Left lobe of liver (tissue), 2 donors: ENCODE measurements around the gene PLA1A. TPM values are rescaled to one million over a fixed set of nuclear protein-coding genes. Genes with fewer than 3 reads are reported as not detected.

ENCODE experiments used
- ATAC-seq: fragments of 200-7000 bp; cut with Tn5 transposase; one replicate; pipeline ENCODE4 v1.9.1; 2020; ENCODE audit warnings: mild to moderate bottlenecking, moderate library complexity
- DNase-seq: peaks from one replicate; pipeline ENCODE4 v3.0.0-alpha.2; 2020; ENCODE audit warnings: low spot score
- total RNA-seq: library from RNA; stranded (reverse); gene quantifications from one replicate; pipeline ENCODE4 v1.2.1, GENCODE V29; 2021
- donor health status: DM: no; HTN: no; CAD: no; lungs with moderate emphysema.
- donor health status: DM: no; HTN: yes; CAD: no.

The PLA1A gene
- total RNA-seq, 1 donor from 2014 or later = 13.5 TPM

DNA sequence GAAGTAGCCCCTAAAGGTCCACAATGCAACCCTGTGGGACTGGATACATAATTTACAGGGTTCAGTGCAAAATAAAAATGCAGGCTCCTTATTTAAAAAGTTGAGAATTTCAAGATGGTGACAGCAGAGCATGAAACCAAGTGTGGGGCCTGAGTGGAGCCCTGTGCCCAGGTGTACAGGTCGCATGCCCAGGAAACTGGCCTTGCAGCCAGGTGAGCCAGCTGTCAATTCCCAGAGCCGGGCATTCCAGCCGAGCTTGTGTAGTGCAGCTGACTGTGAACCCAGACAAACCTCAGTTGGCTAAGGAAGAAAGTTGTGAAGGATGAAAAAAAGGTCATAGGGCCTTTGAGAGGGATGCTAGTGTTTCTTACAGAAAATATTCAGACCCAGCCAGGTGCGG is 35.1 kb downstream of the PLA1A start:
- DNase-seq (no peak), ATAC-seq (no peak)

DNA sequence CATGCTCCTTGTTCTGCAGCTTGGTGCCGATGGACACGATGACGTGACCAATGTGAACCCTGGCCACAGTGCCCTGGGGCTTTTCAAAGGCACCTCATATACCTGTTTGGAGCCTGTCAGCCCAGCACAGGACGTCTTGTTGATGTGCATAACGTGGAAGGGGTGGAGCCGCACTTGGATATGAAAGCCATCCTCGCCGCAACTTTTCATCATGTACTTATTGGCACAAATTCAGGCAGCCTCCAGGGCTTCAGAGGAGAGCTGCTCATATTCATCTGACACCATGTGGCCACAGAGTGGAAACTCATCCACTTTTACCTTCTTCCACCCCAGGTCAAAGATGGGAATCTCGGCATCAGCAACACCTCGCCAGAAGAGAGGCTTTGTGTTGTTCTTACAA is 38.0 kb downstream of the PLA1A start:
- ATAC-seq (no peak), DNase-seq (no peak)

DNA sequence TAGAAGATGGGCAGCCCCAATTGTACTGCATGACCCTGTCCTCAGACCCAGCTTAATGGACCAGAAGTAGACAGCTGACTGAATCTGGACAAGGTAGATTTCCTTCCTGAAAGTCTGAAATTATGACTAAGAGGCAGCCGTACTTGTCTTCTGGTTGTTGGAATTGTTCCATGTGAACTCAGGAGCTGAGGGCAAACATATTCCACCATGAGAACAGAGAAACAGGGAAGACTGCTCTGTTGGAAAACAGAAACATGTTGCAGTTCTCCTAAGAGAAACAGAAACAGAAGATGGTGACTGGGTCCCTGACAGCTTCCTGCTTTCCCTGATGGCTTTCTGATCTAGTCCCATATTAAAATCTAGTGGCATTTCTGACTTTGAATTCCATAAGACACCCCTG is 38.6 kb downstream of the PLA1A start:
- ATAC-seq (no peak), DNase-seq (no peak)

DNA sequence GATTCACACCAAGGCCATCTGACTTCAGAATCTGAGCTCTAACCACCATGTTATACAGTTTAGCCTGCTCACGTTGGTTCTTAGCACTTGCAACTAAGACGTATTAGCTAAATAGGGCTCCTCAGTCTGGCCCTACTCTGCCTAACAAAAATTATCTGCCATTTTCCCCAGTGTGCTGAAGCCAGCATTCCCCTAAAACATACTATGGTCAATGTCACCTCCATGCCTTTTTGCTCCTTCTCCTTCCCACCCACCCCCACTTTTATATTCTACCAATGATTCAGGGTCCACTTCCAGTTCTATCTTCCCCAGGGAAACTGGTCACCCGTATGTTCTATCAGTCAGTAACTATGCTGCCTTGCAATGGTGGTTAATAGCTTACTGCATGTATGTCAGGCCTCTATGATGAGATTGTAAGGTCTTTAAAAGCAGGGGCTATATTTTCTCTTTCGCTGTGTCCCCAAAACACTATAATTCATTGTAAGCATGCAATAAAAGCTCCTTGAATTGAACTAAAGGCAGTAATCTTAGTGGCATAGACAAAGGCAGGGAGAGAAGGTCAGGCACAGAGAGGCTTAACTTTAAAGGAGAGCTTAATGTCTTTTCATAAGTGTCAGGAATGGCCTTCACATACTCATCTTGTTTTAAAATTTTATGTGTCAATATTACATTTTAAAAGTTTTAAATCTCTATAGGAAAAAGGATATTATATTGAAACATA is 39.4 kb downstream of the PLA1A start:
- DNase-seq = no peak

DNA sequence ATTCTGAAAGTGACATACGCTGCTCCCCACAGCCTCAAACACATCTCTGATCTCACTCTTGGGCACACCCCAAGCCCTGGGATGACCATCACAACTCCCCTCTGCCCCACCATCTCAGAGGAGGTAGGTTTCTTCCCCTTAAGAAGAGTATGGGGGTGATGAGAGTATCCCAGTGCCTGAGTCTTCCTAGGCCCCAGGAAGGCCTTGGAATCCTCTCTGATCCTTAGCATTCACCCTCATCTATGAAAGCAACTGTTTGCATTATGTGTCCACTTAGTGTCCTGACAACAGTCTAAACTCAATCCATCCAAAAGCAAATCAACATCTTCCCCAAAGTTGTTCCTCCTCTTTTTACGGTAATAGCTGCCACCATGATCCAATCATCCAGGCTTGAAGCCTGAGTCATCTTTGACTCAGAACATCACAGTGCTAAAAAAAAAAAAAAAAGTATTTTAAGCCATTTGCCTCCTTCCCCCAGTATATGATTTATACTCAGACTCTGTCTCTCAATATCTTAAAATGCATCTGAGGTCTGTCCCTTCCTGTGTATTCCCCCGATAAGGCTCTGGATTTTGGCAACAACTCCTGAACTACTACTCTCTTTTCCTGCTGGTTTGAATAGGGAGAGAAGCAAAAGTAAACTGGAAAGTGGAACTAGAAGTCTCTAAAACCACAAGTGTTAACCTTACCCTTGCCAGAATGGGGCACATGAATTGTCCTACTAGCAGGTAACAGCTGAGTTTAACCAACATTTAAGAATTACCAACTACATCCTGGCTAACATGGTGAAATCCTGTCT is 40.2 kb downstream of the PLA1A start:
- DNase-seq = no peak
- ATAC-seq = no peak

More for the DNA sequence above, 39.4 kb downstream of the PLA1A start:
- no peak for ATAC-seq

DNA sequence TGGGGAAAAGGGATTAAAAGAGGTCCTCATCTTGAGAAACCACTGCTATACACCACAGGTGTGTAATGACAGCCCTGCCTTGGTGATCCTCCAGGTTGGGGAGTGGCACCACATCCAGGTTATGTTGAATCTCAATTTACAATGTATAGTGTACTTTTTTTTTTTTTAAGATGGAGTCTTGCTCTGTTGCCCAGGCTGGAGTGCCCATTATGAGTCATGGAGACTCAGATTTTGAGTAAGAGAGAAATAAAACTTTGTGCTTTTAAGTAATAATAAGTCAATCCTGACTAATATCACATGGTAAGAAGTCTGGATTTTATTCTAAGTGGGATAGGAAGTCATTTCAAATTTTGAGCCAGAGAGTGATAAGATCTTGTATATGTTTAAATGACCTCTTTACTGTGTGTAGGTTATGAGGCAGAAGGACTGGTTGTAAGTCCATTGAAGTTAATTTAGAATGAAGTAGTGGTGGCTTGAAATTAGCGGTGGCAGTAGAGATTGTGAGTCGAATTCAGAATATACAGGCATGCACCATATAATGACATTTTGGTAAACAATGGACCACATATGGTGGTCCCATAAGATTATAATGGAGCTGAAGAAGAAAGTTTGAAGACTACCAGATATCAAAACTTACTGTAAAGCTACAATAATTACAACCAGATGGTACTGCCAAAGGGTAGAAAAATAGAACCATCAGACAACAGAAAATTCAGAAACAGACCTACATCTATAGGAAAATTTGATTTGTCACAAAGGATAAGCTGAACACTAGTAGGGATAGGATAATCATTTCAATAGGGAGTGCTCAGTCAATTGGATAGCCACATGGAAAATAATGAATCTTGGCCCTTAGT is 42.0 kb downstream of the PLA1A start:
- DNase-seq = no peak
- no peak for ATAC-seq

DNA sequence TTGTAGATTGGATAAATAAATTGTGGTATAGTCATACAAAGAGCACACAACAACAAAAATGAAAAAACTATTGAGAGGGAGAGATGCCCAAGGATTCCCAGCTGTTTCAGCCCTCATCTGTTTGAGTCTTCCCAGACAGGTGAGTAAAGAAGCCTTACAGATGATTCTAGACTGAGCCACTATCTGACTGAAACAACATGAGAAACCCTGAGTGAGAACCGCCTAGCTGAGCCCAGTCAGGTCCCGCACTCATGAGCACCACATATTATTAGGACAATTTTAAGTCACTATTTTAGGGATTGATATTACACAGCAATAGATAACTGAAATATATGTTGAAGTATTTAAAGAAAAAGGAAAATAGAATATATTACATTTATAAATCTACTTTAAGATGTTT is 43.7 kb downstream of the PLA1A start:
- no peak for ATAC-seq
- no peak for DNase-seq

DNA sequence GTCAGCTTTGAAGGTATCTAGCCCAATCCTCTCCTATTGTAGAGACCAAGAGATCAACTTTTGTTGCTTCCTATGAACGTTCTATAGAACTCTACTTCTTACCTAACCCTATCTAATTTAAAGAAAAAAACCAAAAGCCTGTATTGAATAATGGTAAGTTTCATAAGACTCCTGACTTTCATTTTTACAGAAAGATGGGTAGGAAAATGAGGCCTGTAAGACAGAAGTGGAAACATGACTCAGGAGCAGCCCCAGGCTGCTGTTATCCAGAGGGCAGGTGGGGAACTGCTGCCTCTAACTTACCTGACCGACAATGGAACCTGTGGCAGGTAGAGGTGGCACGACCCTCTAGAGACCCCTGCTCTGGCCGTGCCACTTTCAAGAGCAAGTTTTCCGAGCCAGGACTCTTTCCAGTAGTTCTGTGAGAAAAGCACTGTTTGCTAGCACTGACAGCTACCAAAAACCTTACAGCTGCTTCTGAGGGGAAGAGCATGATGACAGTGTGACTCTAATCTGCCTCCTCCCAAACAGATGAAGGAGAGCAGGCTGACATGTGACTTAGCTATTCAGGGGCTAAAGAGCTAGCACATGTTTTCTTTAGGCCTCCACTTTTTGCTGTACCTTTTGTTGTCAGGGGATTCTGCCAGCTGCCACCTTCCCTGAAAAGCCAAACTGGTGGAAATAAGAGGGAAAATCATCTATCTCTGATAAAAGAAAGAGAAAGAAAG is 45.2 kb downstream of the PLA1A start:
- no peak for ATAC-seq
- DNase-seq = no peak

DNA sequence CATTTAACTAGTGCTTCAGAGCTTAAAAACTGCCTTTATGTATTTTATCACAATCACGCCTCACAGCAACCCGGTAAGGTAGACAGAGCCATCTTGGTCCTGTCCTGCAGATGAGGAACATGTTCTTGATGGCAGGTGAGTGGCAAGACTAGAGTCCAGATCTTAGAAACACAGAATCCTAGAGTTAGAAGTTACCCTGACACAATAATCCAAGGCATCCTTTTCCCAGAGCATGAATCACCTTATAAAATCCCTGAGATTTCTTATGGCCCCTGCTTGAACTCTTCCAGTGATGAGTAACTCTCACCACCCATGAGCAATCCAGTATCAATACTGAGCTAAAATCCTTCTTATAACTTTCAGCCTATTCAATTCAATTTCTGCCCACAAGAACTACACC is 45.8 kb downstream of the PLA1A start:
- no peak for ATAC-seq
- DNase-seq = no peak

DNA sequence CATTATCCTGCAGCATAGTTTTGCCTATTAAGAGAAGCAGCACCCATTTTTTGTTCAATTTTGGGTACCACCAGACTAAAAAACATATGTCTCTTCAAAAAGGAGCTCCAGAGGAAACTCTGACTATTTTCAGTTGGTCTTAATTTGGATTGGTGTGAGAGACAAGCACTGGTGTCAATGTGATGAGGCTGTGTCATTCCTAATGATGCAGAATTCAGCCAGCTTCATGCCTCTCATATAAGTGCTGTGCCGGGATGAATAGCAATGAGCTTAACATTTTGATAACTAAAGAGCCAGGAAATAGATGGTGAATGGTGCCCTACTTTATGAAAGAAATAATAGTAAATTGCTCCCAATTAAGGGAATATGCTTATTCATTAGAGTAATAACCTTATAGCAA is 46.8 kb downstream of the PLA1A start:
- ATAC-seq (no peak), DNase-seq (no peak)

DNA sequence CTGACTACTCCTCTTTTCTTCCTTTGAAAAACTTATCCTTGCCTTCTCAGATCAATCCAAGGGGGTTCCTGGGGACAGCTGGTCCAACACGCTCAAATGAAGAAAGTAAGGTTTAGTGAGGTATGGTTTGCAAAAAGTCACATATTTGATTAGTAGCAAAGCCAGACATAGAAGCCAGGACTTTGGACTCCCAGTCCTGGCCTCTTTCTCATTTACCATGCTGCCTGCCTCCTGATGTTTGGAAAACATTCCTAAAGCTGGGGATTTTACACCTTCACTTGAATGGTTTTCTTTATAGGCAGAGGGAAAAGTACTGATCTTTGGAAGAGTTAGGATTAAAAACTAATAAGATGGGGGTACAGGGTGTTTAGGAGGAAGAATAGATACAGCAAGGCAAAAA is 48.1 kb downstream of the PLA1A start:
- no peak for DNase-seq
- ATAC-seq = peak; percentile 98

DNA sequence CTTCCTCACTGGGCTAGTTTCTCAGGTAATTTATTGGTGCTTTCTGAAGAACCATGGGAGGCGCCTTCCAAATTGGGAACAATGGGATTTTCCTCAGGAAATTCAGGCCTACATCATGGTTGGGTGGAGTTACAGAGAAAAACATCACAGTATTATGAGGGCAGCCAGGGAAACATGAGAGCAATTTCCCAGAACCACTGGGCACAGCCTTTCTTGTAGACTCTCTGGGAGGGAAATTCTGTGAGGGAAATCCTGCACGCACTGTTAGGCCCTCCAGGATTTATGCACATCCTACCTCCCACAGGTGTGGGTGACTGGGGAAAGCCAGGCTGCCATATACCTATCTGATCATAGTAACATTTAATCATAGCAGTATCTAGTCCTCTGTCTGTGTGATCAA is 49.5 kb downstream of the PLA1A start:
- ATAC-seq (peak; percentile 10), DNase-seq (no peak)

DNA sequence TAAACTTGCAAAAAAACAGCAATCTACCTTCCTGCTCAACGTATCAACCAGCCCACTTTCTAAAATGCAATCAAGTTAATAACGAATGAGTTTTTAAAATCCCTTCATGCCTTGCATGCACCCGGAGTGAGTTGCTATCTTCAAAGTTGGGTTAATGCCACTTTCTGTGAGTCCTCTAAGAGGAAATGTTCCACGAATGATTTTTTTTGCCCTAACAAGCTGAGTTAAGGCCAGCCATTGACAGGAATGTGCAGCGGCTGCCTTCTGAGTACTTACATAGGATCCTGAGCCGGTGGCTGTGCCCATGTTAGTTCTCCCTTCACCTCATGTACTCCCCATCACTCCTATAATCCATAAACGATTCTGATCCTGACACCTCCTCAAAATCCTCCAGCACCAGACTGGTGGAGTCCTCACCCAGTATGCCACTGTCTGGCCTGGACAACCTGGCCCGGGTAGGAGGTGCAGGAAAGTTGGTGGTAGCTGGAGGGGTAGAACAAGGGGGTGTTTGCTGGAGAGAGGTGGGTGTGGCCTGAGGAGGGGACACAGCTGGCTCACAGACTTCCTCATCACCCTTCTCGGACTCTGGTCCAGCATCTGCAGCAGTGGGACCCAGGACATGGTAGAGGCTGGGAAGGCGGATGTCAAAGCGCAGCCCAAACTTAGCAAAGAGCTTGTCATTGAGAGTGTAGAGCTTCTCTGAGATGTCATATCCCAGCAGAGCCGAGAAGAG is 50.3 kb downstream of the PLA1A start:
- ATAC-seq (no peak), DNase-seq (no peak)

DNA sequence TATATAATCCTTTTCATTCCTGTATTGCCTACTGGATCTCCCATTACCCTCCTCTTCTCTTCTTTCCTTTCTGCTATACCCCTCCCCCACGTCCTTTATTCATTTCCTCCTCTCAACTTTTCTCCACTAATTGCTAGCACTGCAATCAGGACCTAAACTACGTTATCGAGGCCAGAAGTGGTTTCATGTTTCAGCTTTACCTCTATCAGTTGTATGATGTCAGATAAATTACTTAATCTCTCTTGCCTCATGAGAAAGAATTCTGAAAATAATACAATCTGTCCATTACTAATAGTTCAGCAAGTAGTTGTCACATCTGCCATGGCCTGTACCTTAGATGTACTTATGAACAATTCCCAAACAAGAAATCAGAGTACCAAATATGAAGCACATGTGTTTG is 52.1 kb downstream of the PLA1A start:
- no peak for ATAC-seq
- no peak for DNase-seq

DNA sequence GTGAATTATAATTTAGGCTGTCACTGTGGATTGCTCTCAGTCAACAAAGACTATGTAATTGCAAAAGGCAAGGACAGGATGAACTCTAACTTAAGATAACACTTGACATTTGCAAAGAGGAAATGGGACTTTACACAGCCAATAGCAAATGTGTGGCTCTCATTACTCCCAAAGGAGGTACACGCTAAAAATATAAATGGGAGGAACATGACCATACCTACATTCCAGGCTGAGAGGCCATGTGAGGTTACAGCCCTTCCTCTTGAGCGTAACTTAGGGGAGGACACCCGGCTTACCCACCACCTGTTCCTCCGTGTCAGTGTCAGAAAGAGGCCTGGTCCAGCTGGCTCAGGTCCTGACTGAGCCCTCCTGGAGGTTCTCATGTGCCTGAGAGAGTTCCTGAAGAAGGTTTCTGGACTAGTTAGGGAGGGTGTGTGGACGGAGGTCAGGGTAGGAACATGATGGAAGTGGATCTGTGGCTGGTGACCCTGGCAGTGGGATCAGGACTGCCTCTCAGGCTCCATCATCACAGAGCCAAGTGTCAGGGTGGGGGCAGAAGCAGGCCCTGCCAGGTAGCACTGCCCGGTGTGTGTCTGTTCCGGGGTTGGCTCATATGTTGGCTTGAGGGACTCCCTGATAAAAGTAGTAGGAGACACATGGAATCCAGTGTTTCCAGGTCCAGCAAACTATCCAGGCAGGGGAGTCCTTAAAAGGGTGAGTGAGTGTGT is 54.8 kb downstream of the PLA1A start:
- ATAC-seq = peak; percentile 39
- DNase-seq = no peak

DNA sequence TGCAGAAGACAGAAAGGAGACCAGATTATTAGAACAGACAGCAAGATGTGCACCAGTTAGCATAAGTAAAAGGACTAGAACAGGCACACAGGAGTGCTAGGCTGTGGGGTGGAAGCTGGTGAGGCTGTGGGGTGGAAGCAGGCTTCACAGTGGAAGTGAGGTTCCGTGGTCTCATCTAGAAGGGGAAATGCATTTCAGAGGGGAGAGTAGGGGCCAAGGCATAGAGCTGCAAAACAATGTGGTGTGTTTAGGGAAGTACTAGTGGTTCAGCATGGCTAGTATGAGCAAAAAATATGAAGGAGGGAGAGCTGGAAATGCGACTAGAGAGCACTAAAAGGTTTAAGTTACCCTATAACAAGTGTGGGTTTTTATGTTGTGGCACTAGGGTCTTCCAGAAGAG is 56.2 kb downstream of the PLA1A start:
- ATAC-seq (peak; percentile 20), DNase-seq (no peak)

DNA sequence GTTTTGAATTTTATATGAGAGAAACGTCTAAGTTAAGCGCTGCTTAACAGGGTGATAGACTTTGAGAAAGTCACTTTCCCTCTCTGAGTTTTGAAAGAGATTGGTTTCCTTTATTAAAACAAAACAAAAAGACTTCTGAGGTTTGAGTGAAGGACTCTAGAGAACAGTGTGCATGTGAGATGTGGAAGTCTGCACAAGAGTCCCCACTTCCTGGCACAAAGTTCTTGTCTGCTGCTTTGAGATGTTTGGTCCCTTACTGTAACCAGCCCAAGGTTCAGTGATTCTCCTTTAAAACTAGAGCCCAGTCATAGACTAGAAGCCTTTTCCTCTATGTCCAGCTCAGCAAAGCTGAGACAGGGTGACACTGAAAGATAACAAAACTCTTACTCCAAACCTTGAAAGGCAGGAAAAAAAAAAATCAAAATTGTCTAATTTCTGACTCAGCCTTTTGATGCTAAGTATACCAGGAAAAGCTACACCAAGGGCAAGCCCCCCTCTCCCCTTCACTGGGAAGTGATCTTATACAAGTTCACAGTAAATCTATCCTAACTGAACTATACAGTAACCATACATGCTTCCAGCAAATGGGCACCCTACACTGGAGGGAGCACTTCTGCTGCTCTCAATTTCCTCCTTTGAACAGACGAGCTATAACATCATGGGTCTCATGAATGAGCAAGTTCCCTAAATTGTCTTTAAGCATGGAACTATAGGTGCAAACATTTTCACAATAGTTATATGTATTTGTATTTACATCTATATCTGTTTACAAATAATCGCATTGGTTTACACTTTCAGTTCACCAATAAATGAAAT is 60.4 kb downstream of the PLA1A start:
- no peak for DNase-seq

DNA sequence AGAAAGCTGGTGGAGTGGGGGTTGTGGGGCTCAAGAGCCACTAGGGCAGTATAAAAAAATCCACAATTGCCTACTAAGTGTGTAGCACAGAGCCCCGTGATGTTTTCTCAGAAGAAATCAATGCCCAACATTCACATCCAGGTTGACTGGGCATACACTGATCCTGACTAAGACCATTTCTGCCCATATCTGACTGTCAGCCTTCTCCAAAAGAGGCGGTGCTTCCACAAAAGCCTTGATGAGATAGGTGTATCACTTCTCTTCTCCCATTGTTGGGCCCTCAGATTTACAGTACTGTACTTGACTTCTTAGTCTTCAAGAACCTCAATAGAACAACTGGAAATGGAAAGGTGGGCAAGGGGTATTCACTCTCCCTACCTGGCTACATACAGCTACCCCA is 61.3 kb downstream of the PLA1A start:
- DNase-seq = no peak
- ATAC-seq = no peak

More for the DNA sequence above, 60.4 kb downstream of the PLA1A start:
- no peak for ATAC-seq
